Measurements from ENCODE around the gene SYTL2.
A peak's percentile ranks its signal among the peaks of the same experiment; 100 is the strongest.

The SYTL2 gene

DNA sequence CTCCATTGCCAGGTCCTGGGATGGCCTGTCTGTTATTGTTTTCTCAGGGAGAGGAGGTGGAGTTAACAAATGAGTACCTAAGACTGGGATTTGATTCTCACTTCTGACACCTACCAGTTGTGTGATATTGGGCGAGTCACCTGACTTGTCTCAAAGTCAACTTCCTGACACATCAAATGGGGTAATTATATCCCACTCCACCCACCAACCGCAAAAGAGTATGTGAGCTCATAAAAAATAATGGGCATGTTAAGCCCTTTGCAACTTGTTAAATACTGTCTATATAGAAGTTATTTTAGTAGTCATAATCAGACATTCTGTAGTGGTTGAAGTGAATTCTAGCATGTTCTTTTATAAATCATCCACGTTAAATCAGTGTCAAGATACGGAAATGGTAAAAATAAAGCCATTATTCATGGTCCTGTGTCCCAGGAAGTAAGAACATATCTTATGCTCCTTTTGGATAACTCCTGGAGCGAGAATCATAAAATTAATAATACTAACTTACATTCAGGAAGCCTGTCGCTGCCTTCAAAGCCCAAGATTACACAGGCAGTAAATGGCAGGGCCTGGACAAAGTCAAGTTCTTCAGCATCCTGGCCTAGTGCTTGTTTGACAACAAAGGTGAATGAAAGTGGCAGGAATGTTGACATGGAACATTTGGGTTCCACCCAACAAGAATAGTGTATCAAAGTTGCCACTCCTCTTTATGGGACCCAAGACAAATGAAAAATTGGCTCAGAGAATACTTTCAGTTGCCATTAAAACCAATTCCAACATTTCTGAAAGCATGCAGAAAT is 54.3 kb downstream of the SYTL2 start:
- no peak for DNase-seq

GRCh38 chr11:85755701-85756100 is 55.2 kb downstream of the SYTL2 start:
- DNase-seq = no peak

GRCh38 chr11:85755285-85755684 is 55.7 kb downstream of the SYTL2 start:
- DNase-seq = no peak

DNA sequence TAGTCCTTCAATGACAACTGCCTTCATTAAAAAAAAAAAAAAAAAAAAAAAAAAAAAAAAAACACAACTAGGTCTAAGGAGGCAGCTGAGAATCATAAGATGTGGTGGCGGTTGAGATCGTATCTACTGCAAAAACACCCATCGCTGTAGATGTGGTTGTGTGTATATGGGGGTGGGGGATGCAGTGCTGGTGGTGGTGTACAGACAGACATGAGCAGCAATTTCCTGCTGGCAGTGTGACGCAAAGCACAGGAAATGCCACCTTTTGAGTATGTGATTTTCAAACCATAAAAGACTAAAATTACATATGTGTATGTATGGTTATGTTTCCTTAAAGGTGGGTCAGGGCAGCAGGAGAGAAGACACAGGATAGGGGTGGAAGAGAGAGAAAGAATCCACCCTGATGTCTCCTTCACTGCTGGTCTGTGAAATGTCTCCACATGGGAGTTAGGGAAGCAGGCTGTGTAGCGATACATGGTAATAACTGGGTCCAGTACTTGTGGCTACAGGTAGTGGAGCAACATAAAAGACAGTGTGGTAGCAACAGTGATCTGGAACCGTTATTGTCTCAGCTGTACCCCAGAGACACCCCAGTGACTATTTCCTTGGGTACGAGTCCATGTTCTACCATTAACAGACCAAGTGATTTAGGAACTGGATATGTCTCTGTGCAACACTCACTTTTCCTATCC is 57.9 kb downstream of the SYTL2 start:
- no peak for DNase-seq

- no peak for DNase-seq
Observed at GRCh38 chr11:85752201-85752889, 58.6 kb downstream of the SYTL2 start.

GRCh38 chr11:85751724-85752123 is 59.2 kb downstream of the SYTL2 start:
- DNase-seq = no peak

DNA sequence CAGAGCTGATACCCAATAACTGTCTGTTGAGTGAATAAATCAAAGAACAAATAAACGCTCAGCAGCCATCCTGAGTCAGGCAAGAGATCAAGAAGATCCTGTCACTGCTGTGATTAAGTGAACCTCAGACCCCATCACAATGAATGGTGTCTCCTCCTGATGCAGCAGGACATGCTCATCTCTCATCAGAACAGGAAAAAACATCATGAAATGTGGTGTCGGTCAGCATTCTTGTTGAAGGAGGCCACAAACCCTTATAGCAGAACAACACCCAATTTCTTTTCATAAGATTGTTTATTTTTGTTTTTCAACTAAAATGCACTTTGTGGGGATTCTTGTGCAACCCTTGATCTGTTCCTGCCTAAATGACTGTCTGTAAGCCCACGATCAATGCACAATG is 60.3 kb downstream of the SYTL2 start:
- no peak for DNase-seq

GRCh38 chr11:85749884-85750283 is 61.1 kb downstream of the SYTL2 start:
- no peak for DNase-seq

- DNase-seq = no peak
Observed at GRCh38 chr11:85749287-85749834, 61.6 kb downstream of the SYTL2 start.

DNA sequence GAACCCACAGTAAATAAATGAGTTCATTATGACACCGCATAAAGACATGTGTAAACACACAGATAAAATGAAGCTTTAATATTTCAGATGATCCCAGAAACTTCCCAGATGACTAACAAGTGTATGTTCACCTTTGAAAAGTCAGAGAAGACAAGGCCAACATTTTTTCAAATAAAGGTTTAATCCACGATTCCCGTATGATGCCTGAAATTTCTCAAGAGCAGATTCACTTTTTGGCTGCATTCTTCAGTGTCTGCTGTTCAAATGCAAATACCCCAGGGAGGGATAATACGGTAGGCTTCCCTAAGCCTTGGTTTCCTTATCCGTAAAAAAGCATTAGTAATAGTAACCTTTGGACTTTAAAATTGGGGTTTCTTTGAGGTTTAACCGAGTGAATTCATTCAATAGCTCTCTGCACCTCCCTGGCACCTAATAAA is 62.5 kb downstream of the SYTL2 start:
- no peak for DNase-seq

DNA sequence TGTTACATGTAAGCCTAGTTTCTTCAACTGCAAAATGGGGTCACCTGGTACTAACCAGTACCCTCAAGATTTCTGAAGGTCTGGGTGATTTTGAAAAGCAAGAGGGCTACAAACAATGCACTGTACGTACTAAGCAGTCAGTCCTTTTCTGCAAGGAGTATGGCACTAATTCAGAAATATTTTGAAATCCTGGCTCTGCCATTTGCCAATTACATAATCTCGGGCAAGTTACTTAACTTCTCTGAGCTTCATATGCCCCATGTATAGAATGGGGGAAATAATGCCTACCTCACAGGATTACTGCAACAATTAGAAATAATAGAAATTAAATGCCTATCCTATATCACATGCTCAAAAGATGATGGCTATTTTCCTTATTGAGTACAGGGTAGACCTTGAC is 64.3 kb downstream of the SYTL2 start:
- peak; percentile 3 for DNase-seq

GRCh38 chr11:85745626-85746025 is 65.3 kb downstream of the SYTL2 start:
- DNase-seq = no peak

- DNase-seq = no peak
Observed at GRCh38 chr11:85742873-85743275, 68.1 kb downstream of the SYTL2 start.

- DNase-seq = no peak
Observed at GRCh38 chr11:85742348-85742747, 68.6 kb downstream of the SYTL2 start.

- no peak for DNase-seq
Observed at GRCh38 chr11:85740481-85741400, 70.2 kb downstream of the SYTL2 start.

GRCh38 chr11:85737738-85738137 is 73.2 kb downstream of the SYTL2 start:
- no peak for DNase-seq

DNA sequence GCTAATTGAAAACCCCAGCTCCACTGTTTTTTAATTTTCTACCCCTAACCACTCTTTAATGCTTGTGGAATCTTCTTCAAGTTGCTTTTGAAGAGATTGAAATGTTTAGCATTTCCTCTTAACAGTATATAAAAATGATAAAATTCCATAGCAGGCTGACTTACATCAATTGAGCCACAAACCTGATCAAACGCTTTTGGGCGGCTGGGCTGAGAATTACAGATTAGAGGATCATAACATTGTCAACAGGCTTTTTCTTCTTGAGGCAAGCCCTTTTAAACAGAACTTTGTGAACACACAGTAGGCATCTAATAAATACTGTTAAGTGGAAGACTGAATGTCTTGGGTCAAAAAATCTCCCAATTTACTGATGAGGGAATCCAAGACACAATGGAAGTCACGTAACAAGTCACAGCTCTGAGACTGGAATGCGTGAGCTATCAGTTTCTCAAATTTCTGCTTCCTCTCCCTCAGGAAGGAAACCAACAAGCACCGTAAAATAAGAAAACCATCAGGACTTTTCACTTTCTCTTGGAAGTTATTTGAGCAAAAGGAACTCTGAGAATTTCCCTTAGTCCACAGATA is 75.0 kb downstream of the SYTL2 start:
- DNase-seq = no peak

GRCh38 chr11:85732965-85733364 is 78.0 kb downstream of the SYTL2 start:
- no peak for DNase-seq

DNA sequence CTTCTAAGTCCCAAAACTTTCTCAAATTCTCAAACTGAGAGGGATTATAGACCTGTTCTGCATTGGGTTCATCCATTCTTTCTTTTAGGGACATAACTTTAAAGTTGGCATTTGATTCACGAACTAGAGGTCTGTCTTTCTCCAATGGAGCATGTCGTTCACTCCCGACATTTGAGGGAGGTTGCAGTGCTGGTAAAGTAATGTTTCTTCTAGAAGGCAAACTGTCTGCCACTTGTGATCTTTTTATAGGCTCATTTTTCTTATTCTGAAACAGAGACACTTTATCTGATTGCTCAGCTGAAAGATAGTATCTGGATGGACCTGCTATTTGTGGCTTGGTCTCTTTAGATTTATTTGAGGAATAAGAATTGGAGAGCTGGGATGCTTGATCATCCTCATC is 84.6 kb downstream of the SYTL2 start:
- no peak for DNase-seq

- DNase-seq = no peak
Observed at GRCh38 chr11:85725510-85726258, 85.3 kb downstream of the SYTL2 start.

- peak; percentile 61 for DNase-seq
Observed at GRCh38 chr11:85724748-85725465, 86.0 kb downstream of the SYTL2 start.
